NCI-H748 treated with DMSO at 0.1 percent for 48 hours (cell line): ENCODE measurements around the gene ZMYM4.

Experiments used
- DNase-seq: peaks from one replicate; lab custom pipeline; 2025; lab: John Stamatoyannopoulos, UW

ZMYM4 gene

DNA sequence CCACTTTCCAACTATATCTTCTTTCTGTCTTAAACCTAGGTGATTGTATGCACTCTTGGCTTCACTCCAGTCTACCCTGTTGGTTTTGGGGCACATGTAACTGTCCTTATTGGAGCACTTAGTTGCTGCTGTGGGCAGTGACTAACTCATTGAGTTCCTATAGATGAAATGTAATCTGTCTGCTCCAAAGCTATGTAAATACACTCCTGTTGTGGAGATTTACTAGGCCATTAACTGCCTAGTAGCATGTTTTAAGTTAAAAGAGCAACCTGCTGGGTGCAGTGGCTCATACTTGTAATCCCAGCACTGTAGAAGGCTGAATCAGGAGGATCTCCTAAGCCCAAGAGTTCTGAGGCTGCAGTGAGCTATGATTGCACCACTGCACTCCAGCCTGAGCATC is 137.6 kb downstream of the ZMYM4 start:
- no peak for DNase-seq

DNA sequence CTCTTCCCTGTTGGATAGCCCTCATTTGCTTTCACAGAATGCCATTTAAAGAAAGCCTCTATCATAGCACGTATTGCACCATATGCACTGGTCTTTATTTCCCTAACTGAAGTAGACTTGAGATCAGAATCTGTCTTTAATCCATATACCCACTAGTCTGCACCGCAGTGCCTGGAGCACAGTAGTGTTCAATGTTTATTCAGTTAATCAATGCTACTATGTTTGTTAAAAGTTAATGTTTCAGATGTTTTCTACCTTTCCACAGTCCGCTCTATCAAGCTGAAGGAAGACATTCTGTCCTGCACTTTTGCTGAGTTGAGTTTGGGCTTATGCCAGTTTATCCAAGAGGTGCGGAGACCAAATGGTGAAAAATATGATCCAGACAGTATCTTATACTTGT is 139.2 kb downstream of the ZMYM4 start:
- no peak for DNase-seq

DNA sequence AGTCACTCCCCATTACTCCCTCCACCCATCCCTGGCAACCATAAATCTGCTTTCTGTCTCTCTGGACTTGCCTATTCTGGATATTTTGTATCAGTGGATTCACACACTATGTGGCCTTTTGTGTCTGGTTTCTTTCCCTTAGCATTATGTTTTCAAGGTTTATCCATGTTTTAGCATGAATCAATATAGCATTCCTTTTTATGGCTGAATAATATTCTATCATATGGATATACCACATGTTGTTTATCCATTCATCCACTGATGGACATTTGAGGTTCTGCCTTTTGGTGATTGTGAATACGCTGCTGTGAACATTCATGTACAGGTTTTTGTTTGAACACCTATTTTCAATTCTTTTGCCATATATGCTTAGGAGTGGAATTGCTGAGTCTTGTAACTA is 140.4 kb downstream of the ZMYM4 start:
- DNase-seq: no peak

DNA sequence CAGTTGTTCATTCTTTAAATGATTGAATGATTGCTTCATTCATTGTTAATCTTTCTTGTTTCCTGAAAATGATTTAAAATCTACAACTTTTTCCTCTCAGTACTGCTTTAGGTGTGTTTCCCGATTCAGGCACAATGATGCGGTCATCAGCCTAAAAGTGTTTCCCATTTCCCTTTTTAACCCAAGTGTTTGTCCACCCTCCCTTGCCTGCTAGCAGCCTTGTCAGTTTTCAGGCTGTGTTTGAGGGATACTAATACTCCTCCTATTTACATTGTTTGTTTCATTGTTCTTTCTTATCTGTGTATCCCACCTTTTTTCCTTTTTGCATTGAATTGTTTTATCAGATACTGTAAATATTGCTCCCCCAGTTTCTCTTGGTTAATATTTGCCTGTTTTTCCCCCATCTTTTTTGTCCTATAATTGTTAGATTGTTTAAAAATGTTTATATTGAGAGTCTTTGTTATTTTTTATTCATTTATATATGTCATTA is 157.6 kb downstream of the ZMYM4 start:
- no peak for DNase-seq

DNA sequence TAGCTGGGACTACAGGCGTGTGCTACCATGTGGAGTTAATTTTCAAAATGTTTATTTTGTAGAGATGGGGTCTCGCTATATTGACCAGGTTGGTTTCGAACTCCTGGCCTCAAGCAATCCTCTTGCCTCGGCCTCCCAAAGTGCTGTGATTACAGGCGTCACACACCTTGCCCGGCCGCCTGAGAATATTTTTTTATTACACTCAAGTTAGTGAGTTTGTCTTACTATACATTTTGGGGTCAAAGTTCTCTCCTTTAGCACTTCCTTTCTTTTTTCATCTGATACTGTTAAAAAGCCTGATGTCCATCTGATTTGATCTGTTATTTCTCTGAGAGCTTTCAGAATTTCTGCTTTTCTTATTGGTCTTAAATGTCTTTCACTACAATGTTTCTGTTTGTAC is 159.9 kb downstream of the ZMYM4 start:
- no peak for DNase-seq

DNA sequence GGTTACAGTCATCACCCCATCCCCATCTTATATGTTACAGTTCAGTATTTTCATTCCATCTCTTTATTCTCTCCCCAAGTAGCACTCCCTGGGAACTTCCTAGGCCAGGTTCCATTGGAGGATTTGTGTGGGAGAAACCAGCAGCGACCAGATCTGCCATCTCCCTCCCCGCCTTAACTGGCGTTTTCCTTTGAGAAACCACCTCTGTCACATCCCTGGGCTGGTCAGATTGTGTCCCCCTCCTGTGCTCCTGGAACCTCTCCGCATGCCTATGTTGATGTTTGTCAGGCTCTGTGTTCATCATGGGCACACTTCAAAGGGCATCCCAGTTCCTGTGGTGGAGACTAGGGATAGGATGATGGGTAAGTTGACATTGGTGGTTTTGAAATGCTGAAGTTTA is 162.3 kb downstream of the ZMYM4 start:
- DNase-seq: no peak

DNA sequence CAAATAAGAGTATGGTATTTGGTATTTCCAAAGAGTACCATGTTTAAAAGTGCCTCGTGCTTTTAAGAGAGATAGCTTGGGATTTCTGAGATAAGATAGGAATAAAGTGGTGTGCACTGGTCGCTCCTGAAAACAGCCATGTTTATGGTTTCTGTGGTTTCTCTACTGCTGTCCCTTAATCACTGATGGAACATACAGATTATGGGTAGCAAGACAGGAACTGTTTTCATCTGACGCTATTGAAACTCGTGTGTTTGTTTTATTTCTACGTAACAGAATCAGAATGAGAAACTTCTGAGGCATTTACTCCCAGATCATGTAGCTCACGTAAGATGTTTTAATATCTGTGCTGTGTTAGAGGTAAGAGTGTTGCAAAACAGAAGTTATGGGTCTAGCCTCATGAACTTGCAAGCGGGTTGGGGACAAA is 162.7 kb downstream of the ZMYM4 start:
- DNase-seq: no peak

DNA sequence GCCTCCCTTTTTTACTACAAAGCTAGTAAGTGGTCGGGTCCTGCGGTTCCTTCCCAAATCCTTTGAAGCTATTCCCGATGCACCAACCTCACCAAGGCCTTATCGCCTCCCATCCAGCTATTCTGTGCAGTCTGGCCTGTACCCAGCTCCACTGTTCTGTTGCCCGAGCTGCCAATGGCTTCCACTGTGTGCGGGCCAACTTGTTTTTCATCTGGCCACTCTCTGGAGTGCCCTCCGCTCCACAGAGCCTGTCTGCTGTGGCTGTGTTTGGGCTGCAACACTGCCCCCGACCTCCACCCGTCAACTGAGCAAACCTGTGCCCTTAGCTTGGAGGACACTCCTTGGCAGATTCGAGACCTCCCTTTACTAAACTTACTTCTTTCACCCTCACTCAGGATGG is 163.7 kb downstream of the ZMYM4 start:
- DNase-seq: no peak

DNA sequence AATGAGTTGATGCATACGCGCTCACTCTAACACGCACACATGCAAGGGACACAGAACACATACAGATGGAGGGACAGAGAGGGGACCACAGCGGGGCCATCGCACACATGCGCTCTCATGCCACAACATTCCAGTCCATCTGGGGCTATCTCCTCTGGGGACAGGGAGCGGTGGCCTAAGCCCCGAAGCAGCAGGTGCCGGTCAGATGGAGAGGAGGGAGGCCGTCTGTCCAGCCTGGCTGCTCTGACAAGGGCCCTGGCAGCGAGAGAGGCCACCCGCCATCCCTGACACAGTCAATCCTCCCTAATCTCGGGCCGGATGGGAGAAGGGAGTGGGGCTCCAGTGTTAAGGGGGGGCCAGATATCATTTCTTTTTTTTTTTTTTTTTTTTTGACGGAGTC is 165.2 kb downstream of the ZMYM4 start:
- no peak for DNase-seq

DNA sequence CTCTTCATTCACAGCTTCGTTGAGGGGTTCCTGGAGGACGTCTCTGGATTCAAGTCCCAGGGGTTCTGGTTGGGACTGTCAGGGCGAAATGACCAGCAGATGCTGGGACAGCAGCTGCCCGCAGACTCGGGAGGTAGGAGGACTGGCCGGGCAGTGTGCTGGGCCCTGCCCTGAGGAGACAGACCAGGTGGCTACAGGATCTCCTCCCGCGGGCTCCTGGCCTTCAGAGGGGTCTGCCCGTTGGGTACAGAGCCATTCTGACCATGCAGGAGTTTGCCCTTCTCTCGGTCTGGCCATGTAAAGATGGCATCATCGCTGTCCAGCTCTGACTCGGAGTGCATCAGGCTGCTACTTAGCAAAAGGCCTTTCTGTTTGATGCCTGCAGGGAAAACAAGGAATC is 166.2 kb downstream of the ZMYM4 start:
- DNase-seq: no peak

DNA sequence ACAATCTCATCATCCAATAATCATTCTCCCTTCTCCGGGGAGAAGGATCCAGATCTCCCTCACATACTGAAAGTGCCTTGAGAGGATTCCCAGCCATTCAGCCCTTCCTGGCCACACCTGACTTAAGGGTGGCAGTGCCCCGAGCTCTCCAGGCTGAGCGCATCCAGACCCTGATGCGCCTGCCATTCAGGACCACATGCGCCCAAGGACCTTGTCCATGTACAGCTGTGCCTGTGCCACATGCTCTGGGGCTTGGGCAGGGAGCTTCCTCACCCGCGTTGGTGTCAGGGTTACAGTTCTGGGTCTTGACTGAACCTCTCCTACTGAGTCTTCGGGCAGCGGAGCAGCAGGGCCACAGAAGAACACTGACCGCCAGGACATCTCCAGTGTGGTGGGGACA is 167.6 kb downstream of the ZMYM4 start:
- DNase-seq: no peak

DNA sequence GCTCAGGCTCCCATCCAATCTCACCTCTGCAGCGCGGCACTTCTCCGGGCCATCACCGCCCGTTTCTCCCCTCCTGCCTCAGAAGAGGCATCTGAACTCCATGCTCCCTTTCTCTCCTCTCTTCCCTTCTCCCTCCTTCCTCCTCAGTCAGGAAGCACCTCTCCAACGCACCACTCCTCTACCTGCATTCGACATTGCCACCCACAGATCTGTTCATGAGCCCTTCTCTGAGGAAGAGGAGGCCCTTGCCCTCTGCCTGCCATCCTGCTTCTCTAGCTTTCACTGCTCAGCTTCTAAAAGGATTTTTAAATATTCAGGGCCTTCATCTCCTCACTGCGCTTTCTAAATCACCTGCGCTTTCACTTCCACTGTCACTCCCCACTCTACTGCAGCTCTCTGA is 168.7 kb downstream of the ZMYM4 start:
- no peak for DNase-seq

DNA sequence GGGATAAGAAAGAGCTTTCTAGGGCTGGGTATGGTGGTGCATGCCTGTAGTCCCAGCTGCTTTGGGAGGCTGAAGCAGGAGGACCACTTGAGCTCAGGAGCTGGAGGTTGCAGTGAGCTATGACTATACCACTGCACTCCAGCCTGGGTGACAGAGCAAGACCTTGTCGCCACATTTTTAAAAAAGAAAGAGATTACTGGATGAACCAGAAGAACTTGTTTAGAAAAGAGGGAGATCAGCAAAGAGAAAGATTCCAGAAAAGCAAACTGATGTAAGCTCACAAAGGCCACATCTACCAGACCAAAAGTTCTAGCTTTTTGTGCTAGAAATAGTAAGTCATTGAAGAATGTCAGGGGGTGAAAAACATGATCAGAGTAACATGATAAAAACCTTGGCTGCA is 171.1 kb downstream of the ZMYM4 start:
- DNase-seq: no peak

DNA sequence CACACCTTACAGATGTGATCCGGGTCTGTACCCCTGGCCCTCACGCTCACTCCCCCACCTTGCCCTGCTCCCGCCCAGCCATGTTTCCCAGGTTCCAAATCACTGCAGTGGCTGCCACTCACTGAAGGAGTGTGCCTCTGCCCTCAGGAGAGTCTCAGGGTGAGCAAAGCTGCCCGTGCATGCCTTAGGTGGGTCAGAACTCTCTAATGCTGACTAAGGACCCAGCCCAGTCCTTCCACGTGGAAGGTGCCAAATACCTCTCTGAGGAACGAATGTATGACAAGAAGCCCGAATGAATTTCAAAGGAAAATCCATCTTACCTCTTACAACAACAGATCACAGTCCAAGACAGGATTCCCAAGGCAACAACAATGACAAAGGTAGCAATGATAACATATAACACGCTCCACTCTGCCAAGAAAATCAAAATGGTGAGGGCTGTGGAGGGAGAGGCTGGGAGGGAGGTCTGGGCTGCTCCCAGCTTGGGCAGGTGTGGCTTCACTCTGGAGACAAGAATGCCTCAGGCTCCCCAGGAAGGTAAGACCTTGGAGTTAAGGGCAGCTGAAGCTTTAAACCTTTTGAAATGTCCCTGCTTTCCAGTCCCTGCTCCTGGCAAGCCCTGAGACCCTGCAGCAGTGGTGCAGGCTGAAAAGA is 173.5 kb downstream of the ZMYM4 start:
- DNase-seq: no peak

DNA sequence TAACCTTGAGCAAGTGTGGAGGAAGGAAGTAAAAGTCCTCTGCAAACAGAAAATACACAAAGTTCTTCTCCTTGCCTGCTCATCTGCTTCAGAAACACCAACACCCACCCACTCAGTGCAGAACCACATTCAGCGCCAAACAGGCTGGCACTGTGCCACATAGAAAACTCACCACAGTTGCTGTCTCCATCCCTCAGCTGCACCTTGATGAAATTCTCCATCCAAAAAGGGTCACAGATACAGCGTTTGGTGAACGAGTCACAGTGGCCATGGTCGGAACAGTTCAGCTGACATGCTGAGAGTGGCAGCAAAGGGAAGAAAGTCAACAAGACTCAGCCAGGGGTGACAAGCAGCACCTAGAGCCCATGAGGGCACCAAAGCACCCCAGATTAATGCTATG is 174.2 kb downstream of the ZMYM4 start:
- no peak for DNase-seq

DNA sequence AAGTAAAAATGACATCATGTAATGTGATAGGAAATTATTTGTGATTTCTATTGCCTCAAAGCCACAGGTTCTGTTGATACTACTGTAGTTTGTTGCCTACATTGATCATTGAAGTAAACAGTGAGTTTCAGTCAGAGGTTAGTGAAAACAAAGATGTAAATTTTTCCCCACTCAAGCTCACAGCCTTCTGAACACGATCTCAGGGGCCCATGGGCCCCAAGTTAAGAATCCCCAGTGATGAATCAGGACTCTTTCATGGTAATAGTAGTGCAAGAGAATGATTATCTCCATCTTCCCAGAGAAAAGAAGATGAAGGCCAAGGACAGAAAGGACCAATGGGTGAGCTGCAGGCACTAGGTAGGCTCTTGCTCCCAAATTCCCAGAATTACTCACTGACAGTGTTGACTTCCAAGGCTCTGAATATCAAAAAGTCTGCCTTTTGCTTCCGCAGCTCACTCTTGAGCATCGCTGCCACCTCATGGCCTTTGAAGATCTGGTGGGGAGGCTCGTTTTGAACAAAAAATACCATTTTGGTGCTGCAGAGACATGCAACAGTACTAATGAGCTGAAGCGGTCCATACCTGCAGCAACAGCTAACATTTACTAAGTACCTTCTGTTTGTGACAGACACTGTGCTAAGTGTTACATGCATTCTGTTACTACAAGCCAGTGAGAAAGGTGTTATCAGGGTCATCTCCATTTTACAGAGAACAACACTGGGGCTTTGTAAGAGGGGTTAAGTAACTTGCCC is 175.4 kb downstream of the ZMYM4 start:
- no peak for DNase-seq

DNA sequence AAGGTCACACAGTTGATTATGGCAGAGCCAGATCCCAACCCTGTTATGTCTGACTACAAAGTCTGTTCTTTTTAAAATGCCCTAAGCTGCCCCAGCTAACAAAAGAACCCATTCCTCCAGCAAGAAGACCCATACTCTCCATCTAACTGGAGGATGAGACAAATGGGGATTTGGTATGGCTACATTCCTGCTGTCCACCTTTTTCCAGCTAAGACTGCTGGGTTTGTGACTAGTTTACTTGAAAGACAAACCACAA is 175.9 kb downstream of the ZMYM4 start:
- no peak for DNase-seq

DNA sequence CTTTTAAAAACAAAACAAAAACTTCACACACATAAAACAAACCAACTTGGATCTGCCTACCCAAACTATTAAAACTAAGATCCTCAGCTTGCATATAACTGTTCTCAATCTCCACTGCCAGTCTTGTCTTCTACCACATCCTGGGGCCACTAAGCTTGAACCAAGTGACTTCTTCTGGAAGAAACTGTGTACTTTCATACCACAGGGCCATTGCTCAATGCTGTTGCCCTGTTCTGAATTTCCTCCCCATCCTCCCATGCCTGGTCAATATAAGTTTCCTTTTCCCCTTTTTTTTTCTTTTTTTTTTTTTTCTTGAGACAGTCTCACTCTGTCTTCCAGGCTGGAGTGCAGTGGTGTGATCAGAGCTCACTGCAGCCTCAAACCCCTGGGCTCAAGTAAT is 178.8 kb downstream of the ZMYM4 start:
- DNase-seq: no peak

DNA sequence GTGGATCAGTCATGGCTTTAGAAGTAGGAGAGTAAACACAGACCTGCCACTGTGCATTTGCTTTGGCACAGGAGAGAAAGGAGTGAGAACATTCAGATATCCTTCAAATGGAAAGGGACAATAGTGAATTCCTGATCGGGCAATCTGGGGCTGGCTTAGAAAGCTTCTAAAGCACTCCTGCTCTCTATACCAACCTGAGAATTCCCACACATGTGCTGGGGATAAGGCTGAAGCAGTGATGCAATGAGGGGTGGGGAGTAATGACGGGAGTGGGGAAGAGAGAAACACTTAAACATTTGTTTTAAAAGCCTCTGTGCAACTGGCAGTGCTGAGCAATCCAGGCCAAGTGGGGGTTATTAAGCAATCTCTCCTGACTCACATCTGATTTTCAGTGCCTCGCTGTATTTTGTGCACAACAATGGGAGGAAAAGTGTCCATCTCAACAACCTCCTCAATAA is 179.9 kb downstream of the ZMYM4 start:
- DNase-seq: no peak

DNA sequence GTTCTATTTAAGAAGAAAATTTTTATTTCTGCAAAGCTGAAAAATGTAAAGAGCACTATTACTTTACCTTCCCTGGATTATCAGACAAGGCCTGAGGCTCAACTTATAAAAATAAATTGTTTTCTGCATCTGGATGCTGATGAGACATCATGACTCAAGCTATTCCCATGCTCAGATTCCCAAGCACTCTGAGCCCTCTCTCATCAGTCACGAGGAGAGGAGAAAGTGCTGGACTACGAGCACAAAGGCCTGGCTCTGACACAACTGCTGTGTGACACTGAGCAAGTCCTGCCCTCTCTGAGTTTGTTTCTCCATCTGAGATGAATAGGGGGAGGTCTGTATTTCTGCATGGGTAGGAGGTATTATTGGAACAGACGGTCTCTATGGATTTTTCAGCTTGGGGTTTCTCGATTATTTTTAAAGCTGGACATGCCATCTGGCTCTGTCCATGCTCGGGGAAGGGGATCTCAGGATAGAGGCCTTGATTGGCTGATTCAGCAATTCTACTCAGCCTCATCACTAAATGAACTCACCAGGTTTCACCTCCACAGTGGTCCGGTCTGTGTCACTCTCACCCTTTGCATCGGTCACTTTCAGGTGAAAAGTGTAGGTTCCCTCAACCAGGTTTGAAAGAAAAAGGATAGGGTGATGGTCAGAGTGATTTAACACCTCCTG is 181.0 kb downstream of the ZMYM4 start:
- DNase-seq: no peak

DNA sequence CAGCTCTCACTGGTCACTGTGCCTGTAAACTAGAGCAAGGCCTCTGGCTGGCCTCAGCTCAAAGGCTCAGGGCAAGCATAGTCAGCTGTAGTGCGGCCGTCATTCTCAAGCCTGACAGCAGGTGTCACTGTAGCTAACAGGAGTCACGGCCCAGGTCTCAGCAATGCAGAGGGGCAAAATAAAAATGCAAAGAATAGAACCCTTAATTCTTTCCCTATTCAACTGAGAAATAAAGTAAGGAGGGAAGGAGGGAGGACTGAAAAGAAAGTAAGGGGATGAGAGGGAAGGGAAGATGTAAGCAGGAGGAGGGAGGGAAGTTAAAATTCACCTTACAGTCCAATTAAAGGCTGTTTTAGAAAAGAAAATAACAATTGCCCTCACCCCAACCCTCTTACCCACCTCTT is 182.6 kb downstream of the ZMYM4 start:
- peak; percentile 27 for DNase-seq

DNA sequence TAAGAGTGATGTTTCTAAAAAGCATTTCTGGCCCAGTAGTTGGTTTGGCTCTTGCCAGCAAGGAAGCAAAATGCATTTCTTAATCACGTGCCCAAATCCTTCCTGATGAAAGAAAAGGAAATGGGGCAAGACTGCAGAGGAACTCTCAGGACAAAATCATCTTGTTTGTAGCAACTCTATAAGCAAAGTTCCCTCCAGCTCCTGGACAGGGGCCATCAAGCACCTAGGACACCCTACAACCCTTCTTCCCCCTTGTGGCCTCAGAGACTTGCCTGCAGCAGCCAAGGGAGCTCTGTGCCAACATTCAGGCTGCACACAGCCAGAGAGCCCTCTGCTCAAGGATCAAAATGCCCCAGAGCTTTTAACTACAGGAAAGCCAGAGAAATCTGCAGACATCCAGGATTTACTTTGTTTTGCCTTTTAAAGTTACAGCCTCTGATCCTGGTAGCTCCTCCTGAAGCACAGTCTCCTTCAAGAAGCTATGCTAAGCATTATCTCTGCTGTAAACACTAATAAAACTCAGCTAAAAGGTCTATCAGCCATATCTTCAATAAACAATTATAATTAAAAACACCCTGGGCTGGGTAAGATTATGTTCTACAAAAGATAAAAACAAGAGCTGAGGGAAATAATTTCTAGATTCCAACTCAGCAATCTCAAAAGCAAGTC is 183.7 kb downstream of the ZMYM4 start:
- DNase-seq: no peak

DNA sequence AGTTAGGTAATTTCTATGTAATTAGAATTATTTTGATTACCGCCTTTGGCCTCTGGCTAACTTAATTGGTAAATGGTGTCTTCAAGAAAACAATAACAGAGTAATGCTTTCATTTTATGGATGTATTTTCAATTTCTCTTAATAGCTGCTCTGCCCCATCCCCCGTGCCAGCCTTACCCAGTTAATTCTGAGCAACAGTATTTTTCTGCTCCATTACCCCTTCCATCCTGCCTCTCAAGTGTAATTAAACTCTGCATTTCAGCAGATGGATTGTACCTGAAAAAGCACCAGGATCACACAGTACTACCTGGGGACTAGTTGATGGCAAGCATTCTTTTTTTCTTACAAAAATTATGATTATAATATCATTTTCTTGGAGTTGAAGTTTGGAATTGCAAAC is 184.5 kb downstream of the ZMYM4 start:
- no peak for DNase-seq
